HG03135 (cell line): ENCODE results near the gene PASK.

Experiments used
- ATAC-seq: cut with Tn5 transposase; IDR thresholded peaks from one replicate; pipeline ENCODE4 v1.9.1; 2021; ENCODE audit warnings: mild to moderate bottlenecking, moderate library complexity; ENCODE audit not compliant: unreplicated experiment

PASK gene

GRCh38 chr2:241182126-241182525 lies 32.9 kb upstream of the PASK start:
- ATAC-seq = no peak

- ATAC-seq = no peak
Observed at GRCh38 chr2:241180495-241180894, 31.2 kb upstream of the PASK start.

GRCh38 chr2:241179899-241180298 lies 30.6 kb upstream of the PASK start:
- no peak for ATAC-seq

GRCh38 chr2:241178961-241179360 lies 29.7 kb upstream of the PASK start:
- ATAC-seq = no peak

GRCh38 chr2:241177526-241178334 lies 28.5 kb upstream of the PASK start:
- ATAC-seq = no peak

GRCh38 chr2:241173557-241173956 lies 24.3 kb upstream of the PASK start:
- ATAC-seq = no peak

- ATAC-seq = no peak
Observed at GRCh38 chr2:241168366-241168765, 19.1 kb upstream of the PASK start.

GRCh38 chr2:241163601-241164118 lies 14.4 kb upstream of the PASK start:
- ATAC-seq = no peak

GRCh38 chr2:241161646-241162281 lies 12.5 kb upstream of the PASK start:
- ATAC-seq = no peak

- ATAC-seq = no peak
Observed at GRCh38 chr2:241160318-241160717, 11.0 kb upstream of the PASK start.

- no peak for ATAC-seq
Observed at GRCh38 chr2:241159116-241159515, 9.8 kb upstream of the PASK start.

GRCh38 chr2:241158546-241158900 lies 9.3 kb upstream of the PASK start:
- no peak for ATAC-seq

- no peak for ATAC-seq
Observed at GRCh38 chr2:241157841-241158545, 8.7 kb upstream of the PASK start.

GRCh38 chr2:241156971-241157441 lies 7.7 kb upstream of the PASK start:
- no peak for ATAC-seq

GRCh38 chr2:241155936-241156335 lies 6.7 kb upstream of the PASK start:
- no peak for ATAC-seq

- ATAC-seq = no peak
Observed at GRCh38 chr2:241154915-241155314, 5.6 kb upstream of the PASK start.

- ATAC-seq = no peak
Observed at GRCh38 chr2:241153616-241154015, 4.3 kb upstream of the PASK start.

- ATAC-seq = no peak
Observed at GRCh38 chr2:241151934-241152660, 2.8 kb upstream of the PASK start.

- no peak for ATAC-seq
Observed at GRCh38 chr2:241150660-241151530, 1.6 kb upstream of the PASK start.
